Adipocyte (in vitro differentiated cells): Measurements from ENCODE around the gene ELF5.
A peak's percentile ranks its signal among the peaks of the same experiment; 100 is the strongest.

Experiments used
- DNase-seq: peaks from one replicate; pipeline ENCODE4 v3.0.0-alpha.2; 2015; ENCODE audit warnings: low read depth
- H3K27me3 ChIP-seq: replicated peaks from 2 replicates; pipeline ENCODE4 v1.7.0; 2013; ENCODE audit warnings: mild to moderate bottlenecking, low read length, moderate library complexity; ENCODE audit not compliant: control insufficient read depth, insufficient read depth
- H3K36me3 ChIP-seq: 2 replicates; pipeline ENCODE4 v1.7.0; 2013; ENCODE audit warnings: low read length, mild to moderate bottlenecking, moderate library complexity; ENCODE audit not compliant: control insufficient read depth, insufficient read depth, severe bottlenecking
- H3K4me1 ChIP-seq: 2 replicates; pipeline ENCODE4 v1.7.0; 2013; ENCODE audit warnings: mild to moderate bottlenecking, low read length, moderate library complexity; ENCODE audit not compliant: control insufficient read depth, insufficient read depth
- H3K4me3 ChIP-seq: 2 replicates; pipeline ENCODE4 v1.7.0; 2013; ENCODE audit warnings: mild to moderate bottlenecking, low read length, moderate library complexity
- H3K9ac ChIP-seq: 2 replicates; pipeline ENCODE4 v1.7.0; 2013; ENCODE audit warnings: mild to moderate bottlenecking, low read length, moderate library complexity
- H3K9me3 ChIP-seq: 2 replicates; pipeline ENCODE4 v1.7.0; 2013; ENCODE audit warnings: mild to moderate bottlenecking, low read length, moderate library complexity; ENCODE audit not compliant: control insufficient read depth

Gene ELF5

DNA sequence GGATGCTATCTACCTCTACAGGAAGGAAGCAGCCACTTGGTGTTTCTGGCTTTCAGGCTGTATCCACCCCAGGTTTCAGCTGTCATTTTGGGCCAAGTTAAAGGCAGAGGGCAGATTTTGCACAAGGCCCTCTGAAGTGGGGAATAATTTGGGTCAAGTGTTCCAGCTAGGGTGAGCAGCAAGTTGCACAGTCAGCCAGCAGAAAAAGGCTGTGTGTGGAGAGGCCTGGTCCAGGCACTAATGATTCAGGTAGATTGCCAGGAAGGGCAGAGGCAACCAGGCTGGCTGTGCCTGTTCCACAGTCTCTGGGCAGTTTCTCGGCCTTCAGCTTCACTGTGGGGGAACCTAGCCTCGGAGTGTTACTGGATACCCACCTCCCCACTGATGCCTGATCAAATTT is 8.6 kb upstream of the ELF5 start:
- no peak for DNase-seq
- H3K9ac ChIP-seq = no peak overlapping the region
- H3K4me1 ChIP-seq = no peaks in the 10 kb centered on the region
- H3K4me3 ChIP-seq = no peak overlapping the region
- H3K9me3 ChIP-seq = no peaks in the 10 kb centered on the region
- no peaks in the 10 kb centered on the region for H3K36me3 ChIP-seq
- peaks cover 33% of the 10 kb centered on the region for H3K27me3 ChIP-seq

DNA sequence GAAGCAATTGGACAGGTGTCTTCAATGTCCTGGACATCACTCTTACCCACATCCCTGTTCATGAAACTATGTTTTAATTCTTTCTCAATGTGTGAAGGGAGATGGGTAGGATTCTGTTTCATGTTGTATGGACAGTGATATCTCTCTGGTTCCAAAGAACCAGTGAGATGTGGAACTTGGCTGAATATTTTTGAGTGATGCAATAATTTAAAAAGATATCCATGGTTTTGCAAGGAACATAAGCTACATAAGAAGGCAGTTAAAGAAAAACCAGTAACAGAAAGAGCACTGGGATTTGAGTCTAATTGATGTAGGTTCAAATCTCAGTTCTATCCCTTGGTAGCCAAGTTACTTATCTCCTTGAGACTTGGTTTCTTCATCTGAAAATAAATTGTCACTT is 7.7 kb upstream of the ELF5 start:
- Histone ChIP-seq H3K4me1 (no peaks in the 10 kb centered on the region), H3K4me3 (no peak overlapping the region), H3K36me3 (no peaks in the 10 kb centered on the region), H3K27me3 (peaks cover 29% of the 10 kb centered on the region), H3K9me3 (no peaks in the 10 kb centered on the region), H3K9ac (no peak overlapping the region)
- DNase-seq = no peak

GRCh38 chr11:34519595-34520235 is 6.1 kb upstream of the ELF5 start:
- no peaks in the 10 kb centered on the region for H3K4me1 ChIP-seq
- H3K4me3 ChIP-seq = no peak overlapping the region
- H3K27me3 ChIP-seq = peaks cover 27% of the 10 kb centered on the region
- no peaks in the 10 kb centered on the region for H3K36me3 ChIP-seq
- H3K9me3 ChIP-seq = no peaks in the 10 kb centered on the region
- H3K9ac ChIP-seq = no peak overlapping the region
- DNase-seq = no peak

- Histone ChIP-seq H3K27me3 (peaks cover 18% of the 10 kb centered on the region), H3K9me3 (no peaks in the 10 kb centered on the region), H3K36me3 (no peaks in the 10 kb centered on the region), H3K9ac (no peak overlapping the region), H3K4me3 (no peak overlapping the region), H3K4me1 (no peaks in the 10 kb centered on the region)
- no peak for DNase-seq
These were observed 2.9 kb upstream of the ELF5 start for GRCh38 chr11:34516247-34517040.

GRCh38 chr11:34514597-34514996 is 1.0 kb upstream of the ELF5 start:
- Histone ChIP-seq H3K4me3 (no peak overlapping the region), H3K4me1 (no peaks in the 10 kb centered on the region), H3K9me3 (no peaks in the 10 kb centered on the region), H3K9ac (no peak overlapping the region), H3K27me3 (peaks cover 17% of the 10 kb centered on the region), H3K36me3 (no peaks in the 10 kb centered on the region)
- DNase-seq = no peak

DNA sequence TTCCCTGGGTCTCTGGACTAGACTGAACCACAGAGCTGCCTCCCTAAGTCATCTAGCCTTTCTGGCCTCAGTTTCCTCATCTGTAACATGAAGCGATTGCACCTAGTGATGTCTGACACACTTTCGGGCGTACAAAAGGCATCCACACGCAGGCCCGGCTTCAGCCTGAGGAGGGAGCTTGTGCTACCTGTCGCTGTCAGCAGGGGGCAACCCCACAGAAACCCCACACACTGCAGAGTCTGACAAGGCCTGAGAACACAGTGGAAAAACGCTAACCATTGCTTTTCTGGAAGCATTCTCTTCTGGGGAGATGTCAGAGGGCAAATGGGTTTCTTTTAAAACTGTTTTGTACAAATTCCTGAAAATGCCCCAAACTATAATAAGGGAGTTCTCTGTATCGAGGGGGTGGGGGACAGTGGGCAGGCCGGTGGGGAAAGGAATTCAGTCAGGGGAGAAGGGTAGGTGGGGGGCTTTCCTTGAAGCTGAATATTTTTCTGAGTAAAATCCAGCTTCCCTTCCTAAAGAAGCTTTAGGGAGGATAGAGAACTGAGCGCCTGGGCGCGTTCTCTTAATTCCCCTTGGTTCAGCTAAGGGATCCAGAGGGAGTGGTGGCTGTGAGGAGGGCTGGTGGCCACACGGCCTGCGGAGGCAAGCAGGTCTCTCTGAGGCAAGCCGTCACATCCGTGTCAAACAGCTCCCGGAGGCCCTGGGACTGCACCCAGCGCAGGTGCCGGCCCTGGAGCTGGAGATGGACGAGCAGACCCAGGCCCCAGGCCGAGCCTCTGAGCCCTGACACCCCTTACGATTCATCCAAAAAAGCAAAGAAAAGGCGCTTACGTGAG is 533 bp downstream of the ELF5 start:
- Histone ChIP-seq H3K9ac (no peak overlapping the region), H3K36me3 (no peaks in the 10 kb centered on the region), H3K4me3 (no peak overlapping the region), H3K4me1 (no peaks in the 10 kb centered on the region), H3K27me3 (peaks cover 13% of the 10 kb centered on the region), H3K9me3 (no peaks in the 10 kb centered on the region)
- DNase-seq = peak; percentile 63

DNA sequence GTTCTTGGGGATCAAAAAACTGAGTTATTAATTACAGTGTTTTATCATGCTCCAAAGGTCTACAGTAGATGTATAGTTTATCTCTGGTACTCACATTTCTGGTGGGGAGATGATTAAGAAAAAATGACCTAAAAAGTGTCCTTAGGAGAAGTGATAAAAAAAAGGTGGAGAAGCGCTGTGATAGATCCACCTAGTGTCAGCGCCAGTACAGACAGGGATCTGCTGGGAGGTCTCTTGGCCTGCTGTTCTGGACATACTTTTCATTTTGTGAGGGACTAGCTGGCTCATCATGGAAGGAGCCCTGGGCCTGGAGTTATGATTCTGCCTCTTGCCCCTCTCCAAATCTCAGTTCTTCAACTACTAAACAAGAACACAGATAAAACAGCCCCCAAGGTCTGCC is 2.9 kb downstream of the ELF5 start:
- Histone ChIP-seq H3K4me3 (no peak overlapping the region), H3K4me1 (no peaks in the 10 kb centered on the region), H3K27me3 (no peaks in the 10 kb centered on the region), H3K9ac (no peak overlapping the region), H3K36me3 (no peaks in the 10 kb centered on the region), H3K9me3 (no peaks in the 10 kb centered on the region)
- no peak for DNase-seq

- no peaks in the 10 kb centered on the region for H3K27me3 ChIP-seq
- H3K9ac ChIP-seq = no peak overlapping the region
- no peaks in the 10 kb centered on the region for H3K36me3 ChIP-seq
- H3K4me3 ChIP-seq = no peak overlapping the region
- no peak for DNase-seq
- no peaks in the 10 kb centered on the region for H3K4me1 ChIP-seq
- no peaks in the 10 kb centered on the region for H3K9me3 ChIP-seq
These were observed 3.4 kb downstream of the ELF5 start for GRCh38 chr11:34510218-34510617.

DNA sequence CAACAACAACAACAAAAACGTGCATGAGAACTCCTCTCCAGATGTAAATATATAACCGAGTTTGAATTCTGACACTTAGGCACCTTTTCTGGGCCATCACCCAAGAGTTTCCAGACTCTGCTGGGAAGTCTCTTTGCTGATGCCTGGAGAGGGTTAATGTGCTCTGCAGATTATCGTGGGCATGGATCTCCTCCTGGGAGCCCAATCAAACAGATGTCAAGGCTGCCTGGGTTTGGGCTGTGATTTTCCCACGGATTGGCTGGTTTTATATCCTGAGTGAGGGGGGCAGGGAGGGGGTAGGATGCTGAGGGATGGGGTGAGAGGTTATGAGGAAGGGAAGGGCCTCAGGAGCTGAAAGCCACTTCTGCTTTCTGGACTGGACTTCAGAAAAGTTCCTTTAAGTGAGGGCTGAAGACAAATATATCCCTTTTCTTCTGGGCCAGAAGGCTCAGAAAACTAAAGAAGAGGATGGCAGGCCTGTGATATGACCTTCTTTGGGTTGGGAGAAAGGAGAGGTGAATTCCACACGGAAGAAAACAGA is 4.2 kb downstream of the ELF5 start:
- Histone ChIP-seq H3K4me1 (no peaks in the 10 kb centered on the region), H3K36me3 (no peaks in the 10 kb centered on the region), H3K27me3 (no peaks in the 10 kb centered on the region), H3K9me3 (no peaks in the 10 kb centered on the region), H3K9ac (no peak overlapping the region), H3K4me3 (no peak overlapping the region)
- DNase-seq = no peak

- Histone ChIP-seq H3K9me3 (no peaks in the 10 kb centered on the region), H3K4me1 (no peaks in the 10 kb centered on the region), H3K9ac (no peak overlapping the region), H3K36me3 (no peaks in the 10 kb centered on the region), H3K27me3 (no peaks in the 10 kb centered on the region), H3K4me3 (no peak overlapping the region)
- no peak for DNase-seq
These were observed 5.1 kb downstream of the ELF5 start for GRCh38 chr11:34508524-34508923.

DNA sequence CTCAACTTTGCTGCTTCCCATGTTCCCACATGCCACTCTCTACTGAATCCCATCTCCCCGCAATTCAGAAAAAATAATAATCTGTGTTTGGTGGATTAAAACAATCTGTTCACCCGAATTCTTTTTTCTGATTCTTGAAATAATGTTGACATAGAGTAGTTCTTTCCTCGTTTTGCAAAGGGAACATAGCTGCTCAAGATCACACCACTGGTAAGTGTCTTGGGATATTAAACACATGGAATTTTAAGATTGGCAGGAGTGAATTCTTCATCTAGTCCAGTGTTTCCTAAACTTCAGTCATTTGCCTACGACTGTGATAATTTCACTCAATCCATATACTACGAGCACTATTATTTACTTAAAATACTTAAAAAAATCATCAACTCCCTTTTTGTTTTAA is 6.0 kb downstream of the ELF5 start:
- no peak overlapping the region for H3K4me3 ChIP-seq
- no peaks in the 10 kb centered on the region for H3K27me3 ChIP-seq
- no peak for DNase-seq
- H3K4me1 ChIP-seq = no peaks in the 10 kb centered on the region
- H3K9me3 ChIP-seq = no peaks in the 10 kb centered on the region
- H3K36me3 ChIP-seq = no peaks in the 10 kb centered on the region
- H3K9ac ChIP-seq = no peak overlapping the region
